NCI-H2081 (cell line): ENCODE data around the gene HOXB2.
A peak's percentile ranks its signal among the peaks of the same experiment; 100 is the strongest.

ENCODE experiments used
- DNase-seq, 2 experiments: peaks; one replicate each; lab custom pipeline; 2025; lab: John Stamatoyannopoulos, UW

Gene HOXB2

GRCh38 chr17:48578616-48579470 is 33.9 kb upstream of the HOXB2 start:
- DNase-seq: peak in 1 of 2 experiments; percentile 59

- peak; percentile 86 to 93 for DNase-seq
These were observed 33.2 kb upstream of the HOXB2 start, which contains the start of gene HOXB4 for GRCh38 chr17:48577946-48578615. TSS of gene HOXB4 (minus strand) at chr17:48578350. CDS start at chr17:48578319, 31 bp downstream.

GRCh38 chr17:48577330-48577945 is 32.5 kb upstream of the HOXB2 start:
- peak in 1 of 2 experiments; percentile 43 for DNase-seq

GRCh38 chr17:48576479-48577309 is 31.8 kb upstream of the HOXB2 start:
- peak in 1 of 2 experiments; percentile 52 for DNase-seq

- DNase-seq: no peak
These were observed 31.0 kb upstream of the HOXB2 start for GRCh38 chr17:48575673-48576478.

GRCh38 chr17:48575066-48575582 is 30.2 kb upstream of the HOXB2 start:
- DNase-seq: peak in 1 of 2 experiments; percentile 65

GRCh38 chr17:48574505-48575065 is 29.7 kb upstream of the HOXB2 start:
- DNase-seq: no peak

- no peak for DNase-seq
These were observed 27.0 kb upstream of the HOXB2 start for GRCh38 chr17:48571826-48572417.

GRCh38 chr17:48571024-48571818 is 26.3 kb upstream of the HOXB2 start:
- no peak for DNase-seq

GRCh38 chr17:48570325-48571023 is 25.6 kb upstream of the HOXB2 start:
- DNase-seq: no peak

GRCh38 chr17:48569674-48570324 is 24.9 kb upstream of the HOXB2 start:
- no peak for DNase-seq

- no peak for DNase-seq
These were observed 24.3 kb upstream of the HOXB2 start for GRCh38 chr17:48569240-48569582.

- no peak for DNase-seq
These were observed 23.8 kb upstream of the HOXB2 start for GRCh38 chr17:48568499-48569239.

- no peak for DNase-seq
These were observed 22.9 kb upstream of the HOXB2 start for GRCh38 chr17:48567646-48568354.

- DNase-seq: no peak
These were observed 22.3 kb upstream of the HOXB2 start for GRCh38 chr17:48567209-48567608.

GRCh38 chr17:48566717-48567116 is 21.8 kb upstream of the HOXB2 start:
- no peak for DNase-seq
